ENCODE measurements around the gene THRB.

Gene THRB

DNA sequence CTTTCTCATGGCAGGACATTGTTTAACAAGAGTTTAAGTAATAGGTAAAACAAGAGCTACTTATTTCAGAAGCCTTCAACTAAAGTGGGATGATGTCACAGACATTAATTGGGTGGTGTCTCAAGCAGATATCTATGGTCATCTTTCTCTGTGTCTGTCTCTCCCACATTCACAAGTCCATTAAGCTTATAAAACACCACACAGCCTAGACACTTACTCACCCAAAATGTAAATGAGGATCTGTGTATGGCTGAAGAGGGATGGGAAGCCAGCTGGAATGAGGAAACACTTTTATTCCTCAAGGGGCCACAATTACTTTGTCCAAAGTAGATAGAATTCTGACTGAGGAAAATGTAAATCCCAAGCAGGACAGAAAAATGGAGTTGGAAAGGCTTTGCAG lies 183.8 kb downstream of the THRB start:
- Histone ChIP-seq H3K4me1 (ENCODE audit: insufficient read depth, low read length, poor library complexity, severe bottlenecking) (no peaks in the 10 kb centered on the region), H3F3A (ENCODE audit: low read depth) (no peaks in the 10 kb centered on the region), H4K20me1 (ENCODE audit: insufficient read depth, low read length, poor library complexity, severe bottlenecking) (no peaks in the 10 kb centered on the region), H3K4me3 (ENCODE audit: low read length, poor library complexity, severe bottlenecking) (no peak overlapping the region), H3K9ac (ENCODE audit: low read depth, low read length, poor library complexity, severe bottlenecking) (no peak overlapping the region), H3K9me2 (replicated peaks; ENCODE audit: low read depth, low read length) (no peaks in the 10 kb centered on the region), H3K36me3 (ENCODE audit: insufficient read depth, low read length) (no peaks in the 10 kb centered on the region), H3K27me3 (ENCODE audit: insufficient read depth, low read length, poor library complexity, severe bottlenecking) (no peaks in the 10 kb centered on the region), H3K9me3 (ENCODE audit: insufficient read depth, low read depth, low read length) (no peaks in the 10 kb centered on the region), H2AFZ (ENCODE audit: low read length) (no peak overlapping the region), H3K79me2 (ENCODE audit: insufficient read depth, low read length) (no peaks in the 10 kb centered on the region), H3K4me2 (ENCODE audit: low read depth, low read length, poor library complexity, severe bottlenecking) (no peak overlapping the region)
- no peak for TF ChIP-seq EZH2phosphoT487 (IDR thresholded peaks at IDR 0.05; ENCODE audit: borderline replicate concordance)
- TF ChIP-seq, protein P1, sequence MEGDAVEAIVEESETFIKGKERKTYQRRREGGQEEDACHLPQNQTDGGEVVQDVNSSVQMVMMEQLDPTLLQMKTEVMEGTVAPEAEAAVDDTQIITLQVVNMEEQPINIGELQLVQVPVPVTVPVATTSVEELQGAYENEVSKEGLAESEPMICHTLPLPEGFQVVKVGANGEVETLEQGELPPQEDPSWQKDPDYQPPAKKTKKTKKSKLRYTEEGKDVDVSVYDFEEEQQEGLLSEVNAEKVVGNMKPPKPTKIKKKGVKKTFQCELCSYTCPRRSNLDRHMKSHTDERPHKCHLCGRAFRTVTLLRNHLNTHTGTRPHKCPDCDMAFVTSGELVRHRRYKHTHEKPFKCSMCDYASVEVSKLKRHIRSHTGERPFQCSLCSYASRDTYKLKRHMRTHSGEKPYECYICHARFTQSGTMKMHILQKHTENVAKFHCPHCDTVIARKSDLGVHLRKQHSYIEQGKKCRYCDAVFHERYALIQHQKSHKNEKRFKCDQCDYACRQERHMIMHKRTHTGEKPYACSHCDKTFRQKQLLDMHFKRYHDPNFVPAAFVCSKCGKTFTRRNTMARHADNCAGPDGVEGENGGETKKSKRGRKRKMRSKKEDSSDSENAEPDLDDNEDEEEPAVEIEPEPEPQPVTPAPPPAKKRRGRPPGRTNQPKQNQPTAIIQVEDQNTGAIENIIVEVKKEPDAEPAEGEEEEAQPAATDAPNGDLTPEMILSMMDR (conservative IDR thresholded peaks at IDR 0.05; ENCODE audit: low read length): no peak

DNA sequence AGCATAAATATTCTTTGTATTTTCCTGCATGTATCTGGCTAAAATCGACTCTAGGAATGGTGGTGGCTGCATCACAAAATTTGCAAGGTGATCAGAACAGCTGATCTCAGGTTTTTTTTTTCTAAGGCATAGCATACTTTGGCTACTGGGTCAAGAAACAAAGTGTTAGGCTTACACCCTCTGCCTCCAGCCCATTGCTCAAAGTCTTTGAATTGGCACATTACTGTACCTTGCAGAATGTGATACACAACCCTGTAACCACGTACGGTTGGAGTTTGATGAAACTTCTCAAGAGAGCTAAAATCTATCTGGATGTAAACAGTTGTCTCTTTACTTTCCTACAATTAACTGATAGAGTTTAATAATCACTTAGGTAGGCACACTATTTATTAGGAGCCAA lies 188.1 kb downstream of the THRB start:
- Histone ChIP-seq H3K27me3 (ENCODE audit: insufficient read depth, low read length, poor library complexity, severe bottlenecking) (no peaks in the 10 kb centered on the region), H3K9me3 (ENCODE audit: insufficient read depth, low read depth, low read length) (no peaks in the 10 kb centered on the region), H3K79me2 (ENCODE audit: insufficient read depth, low read length) (no peaks in the 10 kb centered on the region), H3K9ac (ENCODE audit: low read depth, low read length, poor library complexity, severe bottlenecking) (no peak overlapping the region), H3K9me2 (replicated peaks; ENCODE audit: low read depth, low read length) (no peaks in the 10 kb centered on the region), H3F3A (ENCODE audit: low read depth) (no peaks in the 10 kb centered on the region), H4K20me1 (ENCODE audit: insufficient read depth, low read length, poor library complexity, severe bottlenecking) (no peaks in the 10 kb centered on the region), H3K36me3 (ENCODE audit: insufficient read depth, low read length) (no peaks in the 10 kb centered on the region), H3K4me2 (ENCODE audit: low read depth, low read length, poor library complexity, severe bottlenecking) (no peak overlapping the region), H3K4me3 (ENCODE audit: low read length, poor library complexity, severe bottlenecking) (no peak overlapping the region), H3K4me1 (ENCODE audit: insufficient read depth, low read length, poor library complexity, severe bottlenecking) (no peaks in the 10 kb centered on the region), H2AFZ (ENCODE audit: low read length) (no peak overlapping the region)
- no peak for TF ChIP-seq EZH2phosphoT487 (IDR thresholded peaks at IDR 0.05; ENCODE audit: borderline replicate concordance)
- TF ChIP-seq, protein P1 (conservative IDR thresholded peaks at IDR 0.05; ENCODE audit: low read length): no peak

DNA sequence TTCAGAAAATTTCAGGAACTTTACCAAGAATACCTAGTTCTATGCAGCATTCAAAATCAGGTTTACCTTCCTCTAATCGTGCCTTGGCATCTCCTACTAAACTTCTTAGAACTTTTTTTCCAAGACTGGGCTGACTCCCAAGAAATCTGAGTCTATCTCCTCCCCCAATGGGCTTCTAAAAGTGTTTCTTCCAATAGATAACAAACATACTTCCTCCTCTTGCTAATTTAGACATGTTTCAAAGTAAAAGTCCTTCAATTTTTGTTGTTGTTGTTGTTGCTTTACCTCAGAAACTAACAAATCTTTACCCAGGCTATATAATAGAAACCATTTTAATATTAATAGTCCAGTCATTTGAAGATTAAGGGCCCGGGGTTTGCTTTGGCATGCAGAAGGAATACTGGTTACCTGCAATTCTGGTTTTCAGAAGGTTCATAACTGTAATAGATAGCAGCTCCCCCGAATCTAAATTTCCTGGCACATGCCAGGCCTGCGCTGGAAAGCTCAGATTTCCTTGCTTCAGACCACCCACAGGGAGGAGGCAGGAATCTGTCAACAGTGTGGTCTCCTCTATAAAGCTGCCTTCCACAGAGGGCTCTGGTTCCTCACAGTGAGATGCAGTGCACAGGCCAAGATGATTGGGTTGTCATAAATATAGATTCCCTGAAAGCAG lies 188.7 kb downstream of the THRB start:
- H3K4me1 ChIP-seq (ENCODE audit: insufficient read depth, low read length, poor library complexity, severe bottlenecking): no peaks in the 10 kb centered on the region
- TF ChIP-seq EZH2phosphoT487 (IDR thresholded peaks at IDR 0.05; ENCODE audit: borderline replicate concordance): no peak
- TF ChIP-seq, protein P1 (conservative IDR thresholded peaks at IDR 0.05; ENCODE audit: low read length): no peak

More for the DNA sequence above, 188.7 kb downstream of the THRB start:
- Histone ChIP-seq H3K9me3 (ENCODE audit: insufficient read depth, low read depth, low read length) (no peaks in the 10 kb centered on the region), H3K79me2 (ENCODE audit: insufficient read depth, low read length) (no peaks in the 10 kb centered on the region), H3F3A (ENCODE audit: low read depth) (no peaks in the 10 kb centered on the region), H3K4me3 (ENCODE audit: low read length, poor library complexity, severe bottlenecking) (no peak overlapping the region), H3K36me3 (ENCODE audit: insufficient read depth, low read length) (no peaks in the 10 kb centered on the region), H3K9ac (ENCODE audit: low read depth, low read length, poor library complexity, severe bottlenecking) (no peak overlapping the region), H3K4me2 (ENCODE audit: low read depth, low read length, poor library complexity, severe bottlenecking) (no peak overlapping the region), H4K20me1 (ENCODE audit: insufficient read depth, low read length, poor library complexity, severe bottlenecking) (no peaks in the 10 kb centered on the region), H3K27me3 (ENCODE audit: insufficient read depth, low read length, poor library complexity, severe bottlenecking) (no peaks in the 10 kb centered on the region), H2AFZ (ENCODE audit: low read length) (no peak overlapping the region), H3K9me2 (replicated peaks; ENCODE audit: low read depth, low read length) (no peaks in the 10 kb centered on the region)

All from Loucy (cell line).